Mesothelial cell of epicardium (in vitro differentiated cells): ENCODE results near the gene MC3R. TPM values are rescaled to one million over a fixed set of nuclear protein-coding genes. Genes with fewer than 3 reads are reported as not detected.

ENCODE experiments used
- DNase-seq, 2 experiments: peaks; one replicate each; pipeline ENCODE4 v3.0.0; 2021; ENCODE audit warnings: low spot score in 2 of 2; ENCODE audit not compliant: unreplicated experiment in 2 of 2
- H3K27ac Mint-ChIP-seq: 2 replicates; pipeline ENCODE4 v1.8.0; 2021; ENCODE audit warnings: mixed read lengths
- H3K27me3 Mint-ChIP-seq: 2 replicates; pipeline ENCODE4 v1.8.0; 2021; ENCODE audit warnings: low read depth, mixed read lengths
- H3K36me3 Mint-ChIP-seq: 2 replicates; pipeline ENCODE4 v1.8.0; 2021; ENCODE audit warnings: mixed read lengths
- H3K4me1 Mint-ChIP-seq: 2 replicates; pipeline ENCODE4 v1.8.0; 2021; ENCODE audit warnings: mixed read lengths
- H3K4me3 Mint-ChIP-seq: 2 replicates; pipeline ENCODE4 v1.8.0; 2021; ENCODE audit warnings: mild to moderate bottlenecking, moderate library complexity, mixed read lengths
- H3K9me3 Mint-ChIP-seq: 2 replicates; pipeline ENCODE4 v1.8.0; 2021; ENCODE audit warnings: mixed read lengths
- CTCF ChIP-seq: fragments of 200-600 bp; sonication (generic); IDR thresholded peaks from one replicate; pipeline ENCODE4 v1.5.0; 2021; ENCODE audit warnings: antibody characterized with exemption; ENCODE audit not compliant: unreplicated experiment
- total RNA-seq: library from RNA; stranded (reverse); gene quantifications from 3 replicates; pipeline ENCODE4 v1.2.1, GENCODE V29; 2021

The MC3R gene
- total RNA-seq, 1 donor from 2014 or later: not detected

- peaks cover 4% of the 10 kb centered on the region for H3K36me3 Mint-ChIP-seq
- H3K9me3 Mint-ChIP-seq: peaks cover 76% of the 10 kb centered on the region
- no peaks in the 10 kb centered on the region for H3K27me3 Mint-ChIP-seq
- H3K27ac Mint-ChIP-seq: no peak overlapping the region
- no peak for TF ChIP-seq CTCF
- no peak for DNase-seq
- H3K4me3 Mint-ChIP-seq: no peak overlapping the region
- no peaks in the 10 kb centered on the region for H3K4me1 Mint-ChIP-seq
These were observed 18.7 kb upstream of the MC3R start for GRCh38 chr20:56229812-56230211.

GRCh38 chr20:56234110-56234509 lies 14.4 kb upstream of the MC3R start:
- no peak for TF ChIP-seq CTCF
- no peak for DNase-seq
- H3K36me3 Mint-ChIP-seq: peaks cover 5% of the 10 kb centered on the region
- peaks cover 80% of the 10 kb centered on the region for H3K9me3 Mint-ChIP-seq
- no peaks in the 10 kb centered on the region for H3K27me3 Mint-ChIP-seq
- H3K27ac Mint-ChIP-seq: no peak overlapping the region
- no peak overlapping the region for H3K4me3 Mint-ChIP-seq
- no peaks in the 10 kb centered on the region for H3K4me1 Mint-ChIP-seq

GRCh38 chr20:56237335-56237734 lies 11.2 kb upstream of the MC3R start:
- DNase-seq: no peak
- peaks cover 5% of the 10 kb centered on the region for H3K36me3 Mint-ChIP-seq

GRCh38 chr20:56244259-56244658 lies 4.3 kb upstream of the MC3R start:
- Mint-ChIP-seq H3K36me3 (no peaks in the 10 kb centered on the region), H3K27me3 (peaks cover 2% of the 10 kb centered on the region), H3K4me3 (no peak overlapping the region), H3K9me3 (peaks cover 65% of the 10 kb centered on the region), H3K4me1 (no peaks in the 10 kb centered on the region), H3K27ac (no peak overlapping the region)
- no peak for TF ChIP-seq CTCF
- no peak for DNase-seq

More at GRCh38 chr20:56237335-56237734, 11.2 kb upstream of the MC3R start:
- H3K9me3 Mint-ChIP-seq: peaks cover 70% of the 10 kb centered on the region
- H3K27ac Mint-ChIP-seq: no peak overlapping the region
- no peaks in the 10 kb centered on the region for H3K27me3 Mint-ChIP-seq
- no peak overlapping the region for H3K4me3 Mint-ChIP-seq
- no peak for TF ChIP-seq CTCF
- H3K4me1 Mint-ChIP-seq: no peaks in the 10 kb centered on the region

- TF ChIP-seq CTCF: no peak
- peaks cover 3% of the 10 kb centered on the region for H3K27me3 Mint-ChIP-seq
- H3K9me3 Mint-ChIP-seq: peaks cover 63% of the 10 kb centered on the region
- H3K36me3 Mint-ChIP-seq: no peaks in the 10 kb centered on the region
- no peaks in the 10 kb centered on the region for H3K4me1 Mint-ChIP-seq
- no peak overlapping the region for H3K27ac Mint-ChIP-seq
- DNase-seq: no peak
- H3K4me3 Mint-ChIP-seq: no peak overlapping the region
These were observed 2.8 kb upstream of the MC3R start for GRCh38 chr20:56245761-56246160.
